ENCODE measurements around the gene MYF5.

DNA sequence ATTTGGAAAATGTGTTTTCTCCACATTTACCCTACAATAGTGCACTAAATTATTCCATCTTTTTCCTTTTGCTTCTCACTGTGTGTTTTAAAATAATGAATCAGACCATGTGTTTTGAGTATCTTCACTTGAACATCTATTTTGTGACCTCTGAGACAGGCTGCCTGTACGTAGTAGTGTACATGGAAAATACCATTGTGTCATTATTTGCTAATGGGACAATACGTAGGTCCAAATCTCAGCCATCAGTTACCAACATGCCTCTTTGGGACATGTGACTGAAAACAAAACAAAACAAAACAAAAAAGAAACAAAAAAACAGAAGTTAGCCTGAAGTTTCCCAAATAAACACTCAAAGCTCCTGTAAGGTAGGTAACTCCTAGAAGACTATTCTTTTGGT, 16.4 kb upstream of the MYF5 start:
- TF ChIP-seq, protein P1, sequence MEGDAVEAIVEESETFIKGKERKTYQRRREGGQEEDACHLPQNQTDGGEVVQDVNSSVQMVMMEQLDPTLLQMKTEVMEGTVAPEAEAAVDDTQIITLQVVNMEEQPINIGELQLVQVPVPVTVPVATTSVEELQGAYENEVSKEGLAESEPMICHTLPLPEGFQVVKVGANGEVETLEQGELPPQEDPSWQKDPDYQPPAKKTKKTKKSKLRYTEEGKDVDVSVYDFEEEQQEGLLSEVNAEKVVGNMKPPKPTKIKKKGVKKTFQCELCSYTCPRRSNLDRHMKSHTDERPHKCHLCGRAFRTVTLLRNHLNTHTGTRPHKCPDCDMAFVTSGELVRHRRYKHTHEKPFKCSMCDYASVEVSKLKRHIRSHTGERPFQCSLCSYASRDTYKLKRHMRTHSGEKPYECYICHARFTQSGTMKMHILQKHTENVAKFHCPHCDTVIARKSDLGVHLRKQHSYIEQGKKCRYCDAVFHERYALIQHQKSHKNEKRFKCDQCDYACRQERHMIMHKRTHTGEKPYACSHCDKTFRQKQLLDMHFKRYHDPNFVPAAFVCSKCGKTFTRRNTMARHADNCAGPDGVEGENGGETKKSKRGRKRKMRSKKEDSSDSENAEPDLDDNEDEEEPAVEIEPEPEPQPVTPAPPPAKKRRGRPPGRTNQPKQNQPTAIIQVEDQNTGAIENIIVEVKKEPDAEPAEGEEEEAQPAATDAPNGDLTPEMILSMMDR (IDR thresholded peaks at IDR 0.05), result no peak
- TF ChIP-seq POLR2A (IDR thresholded peaks at IDR 0.05), result no peak
- TF ChIP-seq POLR2AphosphoS5 (IDR thresholded peaks at IDR 0.05), result no peak
